HG03571 (cell line): ENCODE data around the gene FOCAD.
A peak's percentile ranks its signal among the peaks of the same experiment; 100 is the strongest.

Experiments
- ATAC-seq: cut with Tn5 transposase; IDR thresholded peaks from one replicate; pipeline ENCODE4 v1.9.1; 2021; ENCODE audit not compliant: unreplicated experiment

Gene FOCAD

DNA sequence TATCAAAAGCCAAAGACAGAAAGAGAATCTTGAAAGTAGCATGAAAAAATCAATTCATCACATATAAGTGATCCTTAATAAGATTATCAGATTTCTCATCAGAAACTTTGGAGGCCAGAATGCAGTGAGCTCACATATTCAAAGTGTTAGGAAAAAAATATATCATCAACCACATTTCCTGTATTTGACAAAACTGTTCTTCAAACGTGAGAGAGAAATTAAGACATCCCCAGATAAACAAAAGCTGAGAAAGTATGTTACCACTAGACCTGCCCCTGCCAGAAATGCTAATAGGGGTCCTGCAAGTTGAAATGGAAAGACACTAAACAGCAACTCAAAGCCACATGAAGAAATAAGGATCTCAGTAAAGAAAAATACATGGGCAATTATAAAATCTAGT is 317.5 kb downstream of the FOCAD start:
- ATAC-seq: no peak

GRCh38 chr9:21002040-21002439 is 318.0 kb downstream of the FOCAD start:
- ATAC-seq: no peak

GRCh38 chr9:21015129-21015815 is 331.2 kb downstream of the FOCAD start:
- ATAC-seq: no peak

DNA sequence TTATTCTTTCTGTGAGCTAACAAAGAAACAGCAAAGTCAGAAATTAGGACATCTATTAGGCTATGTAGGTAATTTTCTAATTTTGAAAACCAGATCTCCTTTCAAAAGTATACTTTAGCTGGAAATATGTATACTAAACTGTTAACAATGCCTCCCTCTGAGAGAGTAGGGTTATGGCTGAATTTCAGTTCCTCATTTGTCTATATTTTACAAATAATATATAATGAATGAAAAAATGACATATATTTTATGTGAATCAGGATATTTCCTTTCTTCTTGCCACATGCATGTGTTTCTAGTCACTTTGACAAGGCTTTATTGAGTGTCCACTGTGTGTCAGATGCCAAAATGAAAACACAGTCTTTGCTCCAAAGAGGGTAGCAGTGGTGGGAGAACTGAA is 331.9 kb downstream of the FOCAD start:
- no peak for ATAC-seq

GRCh38 chr9:21016701-21017491 is 332.8 kb downstream of the FOCAD start:
- no peak for ATAC-seq

- no peak for ATAC-seq
These were observed 334.1 kb downstream of the FOCAD start for GRCh38 chr9:21018177-21018576.

DNA sequence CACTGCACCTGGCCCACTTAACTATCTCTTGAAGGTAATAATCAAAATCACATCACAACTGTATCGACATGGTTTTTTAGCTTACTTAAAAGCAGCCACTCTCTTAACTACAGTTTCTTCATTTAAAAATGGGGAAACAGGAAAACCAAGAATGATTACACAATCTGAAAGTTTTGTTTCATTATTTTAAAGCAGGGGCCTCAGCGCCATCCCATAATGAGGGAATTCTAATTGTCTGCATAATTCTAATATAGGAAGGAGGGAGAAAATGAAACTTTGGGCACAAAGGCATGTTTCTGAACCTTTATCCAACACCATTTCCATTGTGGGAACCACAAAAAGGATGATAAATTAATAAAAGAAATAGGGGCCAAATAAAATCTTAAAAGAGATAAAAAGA is 339.8 kb downstream of the FOCAD start:
- no peak for ATAC-seq

DNA sequence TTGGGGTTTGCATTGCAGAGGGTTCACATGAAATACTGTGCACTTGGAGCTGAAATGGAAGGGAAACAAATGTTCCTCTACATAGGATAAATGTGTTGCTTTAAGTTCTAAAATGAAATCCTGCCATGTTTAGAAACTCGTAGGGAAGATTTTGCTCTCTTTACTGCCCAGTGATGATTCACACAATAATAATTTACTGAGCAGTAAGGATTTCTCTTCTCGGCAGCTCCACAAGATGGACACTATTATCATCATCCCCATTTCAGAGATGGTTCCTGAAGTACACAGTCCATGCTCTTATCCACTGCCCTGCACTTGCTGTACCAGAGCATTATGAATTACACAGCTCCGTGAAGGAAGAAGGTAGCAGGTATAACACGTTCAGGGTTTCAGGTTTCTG is 343.2 kb downstream of the FOCAD start:
- no peak for ATAC-seq

- ATAC-seq: no peak
These were observed 344.4 kb downstream of the FOCAD start for GRCh38 chr9:21028466-21028865.

DNA sequence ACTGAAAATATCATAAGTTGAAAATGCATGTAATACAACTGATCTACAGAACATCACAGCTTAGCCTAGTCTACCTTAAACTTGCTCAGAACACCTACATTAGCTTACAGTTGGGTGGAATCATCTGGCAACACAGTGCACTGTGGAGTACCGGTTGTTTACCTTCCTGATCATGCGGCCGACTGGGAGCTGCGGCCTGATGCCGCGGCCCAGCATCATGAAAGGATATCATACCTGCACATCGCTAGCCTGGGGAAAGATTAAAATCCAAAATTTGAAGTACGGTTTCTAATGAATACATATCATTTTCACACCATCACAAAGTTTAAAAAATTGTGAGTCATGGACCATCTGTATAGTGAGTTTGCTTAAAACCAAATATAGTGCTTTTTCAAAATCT is 345.6 kb downstream of the FOCAD start:
- ATAC-seq: no peak

DNA sequence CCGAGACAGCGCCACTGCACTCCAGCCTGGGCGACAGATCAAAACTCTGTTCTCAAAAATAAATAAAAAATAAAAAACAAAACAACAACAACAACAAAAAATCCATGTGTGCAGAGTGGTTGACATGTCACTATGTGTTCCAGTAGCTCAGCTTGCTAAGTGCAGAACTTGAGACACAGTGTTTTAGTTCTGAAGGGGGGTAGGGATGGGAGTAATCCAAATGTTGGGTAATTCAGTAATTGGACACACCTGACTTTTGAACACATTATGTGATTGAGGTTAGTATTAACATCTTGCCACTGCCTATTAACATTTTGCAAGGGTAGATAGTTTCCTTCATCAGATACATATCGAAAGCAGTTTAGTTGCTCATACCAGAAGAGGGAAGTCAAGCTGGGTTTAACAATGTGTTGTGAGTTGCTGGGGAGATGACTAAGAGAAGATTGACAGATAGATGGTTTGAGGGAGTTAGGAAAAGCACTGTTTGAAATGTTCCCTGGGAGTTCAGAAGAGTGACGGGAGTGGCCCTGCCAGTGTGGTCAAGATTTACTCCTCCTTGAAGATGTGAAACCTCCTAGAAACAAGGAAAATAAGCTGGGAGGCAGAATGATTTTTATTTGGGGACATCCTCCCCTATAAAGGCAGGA is 346.5 kb downstream of the FOCAD start:
- peak; percentile 68 for ATAC-seq

DNA sequence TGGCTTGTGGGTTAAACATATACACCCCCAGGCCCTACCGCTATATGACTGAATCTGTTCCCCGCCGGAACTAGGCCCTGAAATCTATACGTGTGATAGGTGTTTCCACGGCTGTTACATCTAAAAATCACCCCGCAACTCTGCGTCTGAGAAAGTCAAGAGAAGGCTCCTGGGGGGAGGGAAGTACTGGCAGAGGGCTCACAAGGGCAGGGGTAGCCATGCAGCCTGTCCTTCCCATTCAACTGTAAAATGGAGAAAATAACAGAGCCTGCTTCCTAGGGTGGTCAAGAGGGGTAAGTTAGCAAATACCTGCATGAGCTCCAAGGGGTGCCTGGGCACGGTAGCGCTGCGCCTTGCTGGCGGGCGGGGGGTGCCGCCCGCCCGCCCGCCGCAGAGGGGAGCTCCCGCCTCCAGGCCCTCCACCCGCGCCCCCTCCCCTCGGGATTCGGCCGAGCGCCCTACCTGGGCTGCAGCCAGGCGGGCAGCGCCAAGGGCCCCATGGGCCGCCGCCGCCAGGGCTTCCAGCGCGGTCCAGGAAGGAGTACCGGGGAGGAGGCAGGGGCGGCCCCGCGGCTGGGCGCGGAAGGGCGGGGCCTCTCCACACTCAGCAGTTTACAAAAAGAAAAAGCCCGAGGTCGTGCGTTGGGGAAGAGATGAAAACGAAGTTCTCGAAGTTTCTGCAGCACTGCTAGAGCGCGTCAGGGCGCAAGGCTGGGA is 347.2 kb downstream of the FOCAD start, which contains the start of gene HACD4:
HACD4 (minus strand) TSS at position 550 of the 717 bp plus-strand sequence; CDS start at position 500, 50 bp downstream.
- peak; percentile 73 for ATAC-seq

- no peak for ATAC-seq
These were observed 347.7 kb downstream of the FOCAD start for GRCh38 chr9:21031808-21032183.

DNA sequence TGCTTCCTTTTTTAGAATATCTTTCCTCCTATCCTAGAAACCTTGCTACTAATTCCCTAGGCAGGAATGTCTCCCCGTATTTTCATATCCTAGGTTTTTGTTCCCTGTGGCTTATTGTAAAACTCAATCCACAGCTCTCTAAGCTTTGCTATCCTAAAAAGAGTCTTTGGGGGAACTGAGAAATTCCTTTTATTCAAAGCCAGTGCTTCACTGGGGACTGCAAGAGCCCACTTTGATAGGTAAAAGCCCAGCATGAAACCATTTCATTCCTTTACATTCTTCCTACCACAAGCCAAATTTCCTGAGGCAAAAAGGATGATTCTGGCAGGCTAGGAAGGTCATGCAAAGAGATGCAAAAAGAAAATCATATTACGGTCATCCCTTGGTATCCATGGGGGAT is 353.2 kb downstream of the FOCAD start:
- ATAC-seq: no peak

- ATAC-seq: no peak
These were observed 355.2 kb downstream of the FOCAD start for GRCh38 chr9:21039302-21039701.

DNA sequence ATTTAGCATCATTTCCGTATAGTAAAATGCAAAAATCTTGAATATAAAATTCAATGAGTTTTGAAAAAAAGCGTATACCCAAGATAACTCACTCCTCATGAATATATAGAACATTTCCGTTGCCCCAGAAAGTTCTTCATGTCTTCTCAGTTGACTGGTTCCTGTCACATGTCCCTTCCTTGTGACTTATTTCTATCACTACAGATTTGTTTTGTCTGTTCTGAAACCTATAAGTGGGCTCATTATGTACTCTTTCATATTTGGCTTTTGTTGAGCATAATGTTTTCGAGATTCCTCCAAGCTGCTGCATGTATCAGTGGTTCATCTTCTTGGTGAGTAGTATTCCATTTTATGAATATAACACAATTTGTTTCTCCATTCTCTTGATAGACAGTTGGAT is 358.4 kb downstream of the FOCAD start:
- no peak for ATAC-seq

DNA sequence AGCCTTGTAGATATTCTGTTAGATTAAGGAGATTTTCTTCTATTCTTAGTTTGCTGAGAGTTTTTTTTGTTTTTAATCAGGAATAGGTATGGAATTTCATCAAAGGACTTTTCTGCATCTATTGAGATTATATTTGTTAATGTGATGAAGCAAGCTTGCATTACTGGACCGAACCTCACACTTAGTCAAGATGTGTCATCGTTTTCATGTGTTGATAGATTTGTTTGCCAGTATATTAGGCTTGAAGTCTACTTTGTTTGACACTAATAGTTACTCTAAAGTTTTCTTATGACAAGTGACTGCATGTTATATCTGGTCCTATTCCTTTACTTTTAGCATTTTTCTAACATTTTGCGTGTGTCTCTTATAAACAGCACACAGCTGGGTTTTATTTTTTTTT is 359.8 kb downstream of the FOCAD start:
- ATAC-seq: no peak
